ENCODE measurements around the gene LOXL1. TPM values are rescaled to one million over a fixed set of nuclear protein-coding genes. Genes with fewer than 3 reads are reported as not detected.
"Not testable (repeated sequence)": the region's sequence is repeated elsewhere in the genome, so short reads cannot be mapped to it uniquely, and the experiment has no call there.

The LOXL1 gene
- total RNA-seq, 2 experiments from 2014 or later, result not detected

GRCh38 chr15:73937296-73937695 is 11.0 kb downstream of the LOXL1 start:
- intact Hi-C loops (cut with micrococcal nuclease; ENCODE audit: unreplicated experiment), result no loop called here
- Histone ChIP-seq H3K9me2 (ENCODE audit: insufficient read depth, low read length) (no peaks in the 10 kb centered on the region), H2AFZ (ENCODE audit: low read length) (no peak overlapping the region), H3K4me3 (ENCODE audit: low read depth, low read length, poor library complexity, severe bottlenecking) (no peak overlapping the region), H3K27ac (ENCODE audit: low read depth, low read length, poor library complexity, severe bottlenecking) (no peak overlapping the region), H4K20me1 (ENCODE audit: insufficient read depth, low read length) (no peaks in the 10 kb centered on the region), H3K4me2 (ENCODE audit: low read length) (no peak overlapping the region), H3K36me3 (ENCODE audit: insufficient read depth, low read length) (no peaks in the 10 kb centered on the region), H3K79me2 (ENCODE audit: insufficient read depth, low read depth, low read length) (no peaks in the 10 kb centered on the region), H3K9me3 (ENCODE audit: low read length) (no peaks in the 10 kb centered on the region), H3K4me1 (ENCODE audit: insufficient read depth, low read length, poor library complexity, severe bottlenecking) (no peaks in the 10 kb centered on the region)
- TF ChIP-seq CTCF (conservative IDR thresholded peaks at IDR 0.05; ENCODE audit: low read length), result no peak
- no peak for TF ChIP-seq EZH2phosphoT487 (IDR thresholded peaks at IDR 0.05; ENCODE audit: borderline replicate concordance, low read depth, low read length)
- BruUV-seq (replicated peaks), result no TSS peak
- no peak for DNase-seq (ENCODE audit: low spot score)
- CTCF ChIA-PET (ENCODE audit: unreplicated experiment), result no interaction called here
- POLR2A ChIA-PET, result no interaction called here

- POLR2A ChIA-PET, result no interaction called here
- H3K4me2 ChIP-seq (ENCODE audit: low read length), result no peak overlapping the region
- H4K20me1 ChIP-seq (ENCODE audit: insufficient read depth, low read length), result no peaks in the 10 kb centered on the region
- no peak for TF ChIP-seq EZH2phosphoT487 (IDR thresholded peaks at IDR 0.05; ENCODE audit: borderline replicate concordance, low read depth, low read length)
- TF ChIP-seq CTCF (conservative IDR thresholded peaks at IDR 0.05; ENCODE audit: low read length), result no peak
- no peaks in the 10 kb centered on the region for H3K9me3 ChIP-seq (ENCODE audit: low read length)
- H3K4me1 ChIP-seq (ENCODE audit: insufficient read depth, low read length, poor library complexity, severe bottlenecking), result no peaks in the 10 kb centered on the region
- H3K4me3 ChIP-seq (ENCODE audit: low read depth, low read length, poor library complexity, severe bottlenecking), result no peak overlapping the region
- H3K79me2 ChIP-seq (ENCODE audit: insufficient read depth, low read depth, low read length), result no peaks in the 10 kb centered on the region
- no peak for DNase-seq (ENCODE audit: low spot score)
- no TSS peak for BruUV-seq (replicated peaks)
- H3K36me3 ChIP-seq (ENCODE audit: insufficient read depth, low read length), result no peaks in the 10 kb centered on the region
- H2AFZ ChIP-seq (ENCODE audit: low read length), result no peak overlapping the region
- H3K27ac ChIP-seq (ENCODE audit: low read depth, low read length, poor library complexity, severe bottlenecking), result no peak overlapping the region
- H3K9me2 ChIP-seq (ENCODE audit: insufficient read depth, low read length), result no peaks in the 10 kb centered on the region
- CTCF ChIA-PET (ENCODE audit: unreplicated experiment), result no interaction called here
- intact Hi-C loops (cut with micrococcal nuclease; ENCODE audit: unreplicated experiment), result no loop called here
Observed at GRCh38 chr15:73937726-73938125, 11.5 kb downstream of the LOXL1 start.

GRCh38 chr15:73938516-73938915 is 12.3 kb downstream of the LOXL1 start:
- H4K20me1 ChIP-seq (ENCODE audit: insufficient read depth, low read length); H3K36me3 ChIP-seq (ENCODE audit: insufficient read depth, low read length); POLR2A ChIA-PET; H2AFZ ChIP-seq (ENCODE audit: low read length); DNase-seq (ENCODE audit: low spot score); intact Hi-C loops (cut with micrococcal nuclease; ENCODE audit: unreplicated experiment); H3K4me2 ChIP-seq (ENCODE audit: low read length); H3K9me3 ChIP-seq (ENCODE audit: low read length); H3K4me3 ChIP-seq (ENCODE audit: low read depth, low read length, poor library complexity, severe bottlenecking); BruUV-seq (replicated peaks); H3K27ac ChIP-seq (ENCODE audit: low read depth, low read length, poor library complexity, severe bottlenecking); H3K4me1 ChIP-seq (ENCODE audit: insufficient read depth, low read length, poor library complexity, severe bottlenecking); H3K9me2 ChIP-seq (ENCODE audit: insufficient read depth, low read length); H3K79me2 ChIP-seq (ENCODE audit: insufficient read depth, low read depth, low read length): not testable (repeated sequence)
- CTCF ChIA-PET (ENCODE audit: unreplicated experiment), result interaction anchor here (0.6 kb wide), 1 partner anchor 111 kb away, joined by 6 read pairs; no protein-coding TSS in a partner anchor
